Measurements from ENCODE around the gene RPGR. TPM values are rescaled to one million over a fixed set of nuclear protein-coding genes. Genes with fewer than 3 reads are reported as not detected.

The RPGR gene
- total and polyA plus RNA-seq, 9 of the 15 experiments (the other 6 are each of a cell fraction or from before 2014, with no cell fraction given), result 2.1 to 7.9 (median 5.7) TPM

DNA sequence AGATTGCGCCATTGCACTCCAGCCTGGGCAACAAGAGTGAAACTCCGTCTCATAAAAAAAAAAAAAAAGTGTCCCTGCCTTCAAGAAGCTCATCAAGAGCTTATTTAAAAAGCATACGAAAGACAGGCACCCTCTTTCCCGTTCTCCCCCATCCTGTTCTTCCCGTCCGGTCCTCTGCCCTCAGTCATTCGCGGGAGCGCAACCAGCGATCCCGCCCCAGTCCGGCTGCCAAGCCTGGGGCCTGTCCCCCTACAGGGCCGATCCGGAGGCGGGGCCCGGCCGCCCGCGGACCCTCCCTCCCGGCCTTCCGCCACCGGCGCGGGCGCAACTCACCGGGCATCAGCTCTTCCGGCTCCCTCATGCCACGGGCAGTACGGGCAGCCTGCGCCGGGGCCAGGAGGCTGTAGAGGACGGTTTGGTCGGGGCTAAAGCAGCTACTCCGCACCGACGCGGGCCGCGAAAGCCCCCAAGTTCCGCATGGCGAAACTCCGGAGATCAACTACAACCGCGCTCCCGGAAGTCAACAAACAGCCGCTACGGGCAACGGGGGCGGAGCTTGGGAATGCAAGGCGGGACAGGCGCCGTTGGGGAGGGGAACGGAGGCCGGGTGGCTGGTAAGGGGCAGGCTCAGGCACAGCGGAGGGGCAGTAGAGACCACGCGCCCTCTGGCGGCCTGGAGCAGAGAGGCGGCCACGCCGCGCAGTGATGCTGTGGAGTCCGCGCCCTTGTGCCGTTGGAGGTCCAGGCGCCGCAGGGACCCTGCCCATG is at the start of gene RPGR (continued):
- TF ChIP-seq FIP1L1 (IDR thresholded peaks at IDR 0.05; ENCODE audit: low read depth, low read length, poor library complexity, severe bottlenecking) (peak; percentile 16), MAZ (CRISPR knock-in tag; conservative IDR thresholded peaks at IDR 0.05 in 1 of 2, IDR thresholded peaks at IDR 0.05 in 1 of 2) (peak in 1 of 2 experiments; percentile 67; a peak in 2 of 4 replicates), ZKSCAN1 (IDR thresholded peaks at IDR 0.05; ENCODE audit: low read depth, low read length) (peak; percentile 16; the same call in 1 of the 2 replicates), RBFOX2 (IDR thresholded peaks at IDR 0.05; ENCODE audit: low read depth, low read length) (peak; percentile 80), CBX1 (IDR thresholded peaks at IDR 0.05; ENCODE audit: low read depth) (peak; percentile 33; the same call in 1 of the 2 replicates), ZNF354B (CRISPR knock-in tag; IDR thresholded peaks at IDR 0.05) (no peak), KDM4B (IDR thresholded peaks at IDR 0.05; ENCODE audit: borderline replicate concordance in 2 of 2, low read depth in 1 of 2) (peak in 1 of 2 experiments; percentile 30; a peak in 1 of 4 replicates), PHF8 (IDR thresholded peaks at IDR 0.05; ENCODE audit: borderline replicate concordance, low read length) (peak; percentile 62; the same call in 1 of the 2 replicates), RCOR1 (IDR thresholded peaks at IDR 0.05; ENCODE audit: borderline replicate concordance in 1 of 2, low read depth in 2 of 2, low read length in 2 of 2) (peak in 1 of 2 experiments; percentile 79; a peak in 2 of 4 replicates), TAF1 (IDR thresholded peaks at IDR 0.05; ENCODE audit: control insufficient read depth, extremely low read depth, insufficient read depth, low read length, severe bottlenecking) (peak; percentile 54), ZNF766 (CRISPR knock-in tag; conservative IDR thresholded peaks at IDR 0.05) (no peak), HNRNPL (IDR thresholded peaks at IDR 0.05; ENCODE audit: low read depth, low read length) (peak; percentile 36; the same call in 1 of the 2 replicates), NR2F6 (CRISPR knock-in tag; IDR thresholded peaks at IDR 0.05) (no peak), HDAC6 (IDR thresholded peaks at IDR 0.05; ENCODE audit: low read depth, low read length) (no peak), TEAD1 (CRISPR knock-in tag; IDR thresholded peaks at IDR 0.05) (0 out of 4 replicates have a peak, but pooled peaks of 1 of the 2 experiments have one; percentile 48), HDAC2 (IDR thresholded peaks at IDR 0.05) (peak; percentile 81)
- TF ChIP-seq, protein P1, sequence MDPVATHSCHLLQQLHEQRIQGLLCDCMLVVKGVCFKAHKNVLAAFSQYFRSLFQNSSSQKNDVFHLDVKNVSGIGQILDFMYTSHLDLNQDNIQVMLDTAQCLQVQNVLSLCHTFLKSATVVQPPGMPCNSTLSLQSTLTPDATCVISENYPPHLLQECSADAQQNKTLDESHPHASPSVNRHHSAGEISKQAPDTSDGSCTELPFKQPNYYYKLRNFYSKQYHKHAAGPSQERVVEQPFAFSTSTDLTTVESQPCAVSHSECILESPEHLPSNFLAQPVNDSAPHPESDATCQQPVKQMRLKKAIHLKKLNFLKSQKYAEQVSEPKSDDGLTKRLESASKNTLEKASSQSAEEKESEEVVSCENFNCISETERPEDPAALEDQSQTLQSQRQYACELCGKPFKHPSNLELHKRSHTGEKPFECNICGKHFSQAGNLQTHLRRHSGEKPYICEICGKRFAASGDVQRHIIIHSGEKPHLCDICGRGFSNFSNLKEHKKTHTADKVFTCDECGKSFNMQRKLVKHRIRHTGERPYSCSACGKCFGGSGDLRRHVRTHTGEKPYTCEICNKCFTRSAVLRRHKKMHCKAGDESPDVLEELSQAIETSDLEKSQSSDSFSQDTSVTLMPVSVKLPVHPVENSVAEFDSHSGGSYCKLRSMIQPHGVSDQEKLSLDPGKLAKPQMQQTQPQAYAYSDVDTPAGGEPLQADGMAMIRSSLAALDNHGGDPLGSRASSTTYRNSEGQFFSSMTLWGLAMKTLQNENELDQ (CRISPR knock-in tag; IDR thresholded peaks at IDR 0.05; ENCODE audit: borderline replicate concordance), result no peak
- TF ChIP-seq, protein P2, sequence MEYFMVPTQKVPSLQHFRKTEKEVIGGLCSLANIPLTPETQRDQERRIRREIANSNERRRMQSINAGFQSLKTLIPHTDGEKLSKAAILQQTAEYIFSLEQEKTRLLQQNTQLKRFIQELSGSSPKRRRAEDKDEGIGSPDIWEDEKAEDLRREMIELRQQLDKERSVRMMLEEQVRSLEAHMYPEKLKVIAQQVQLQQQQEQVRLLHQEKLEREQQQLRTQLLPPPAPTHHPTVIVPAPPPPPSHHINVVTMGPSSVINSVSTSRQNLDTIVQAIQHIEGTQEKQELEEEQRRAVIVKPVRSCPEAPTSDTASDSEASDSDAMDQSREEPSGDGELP (CRISPR knock-in tag; IDR thresholded peaks at IDR 0.05; ENCODE audit: borderline replicate concordance), result peak; percentile 83
- TF ChIP-seq, protein P3, sequence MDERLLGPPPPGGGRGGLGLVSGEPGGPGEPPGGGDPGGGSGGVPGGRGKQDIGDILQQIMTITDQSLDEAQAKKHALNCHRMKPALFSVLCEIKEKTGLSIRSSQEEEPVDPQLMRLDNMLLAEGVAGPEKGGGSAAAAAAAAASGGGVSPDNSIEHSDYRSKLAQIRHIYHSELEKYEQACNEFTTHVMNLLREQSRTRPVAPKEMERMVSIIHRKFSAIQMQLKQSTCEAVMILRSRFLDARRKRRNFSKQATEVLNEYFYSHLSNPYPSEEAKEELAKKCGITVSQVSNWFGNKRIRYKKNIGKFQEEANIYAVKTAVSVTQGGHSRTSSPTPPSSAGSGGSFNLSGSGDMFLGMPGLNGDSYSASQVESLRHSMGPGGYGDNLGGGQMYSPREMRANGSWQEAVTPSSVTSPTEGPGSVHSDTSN (CRISPR knock-in tag; IDR thresholded peaks at IDR 0.05; ENCODE audit: low read depth), result no peak
- TF ChIP-seq, protein P3 (tag; conservative IDR thresholded peaks at IDR 0.05; ENCODE audit: low read depth), result no peak
